ENCODE measurements around the gene TRANK1. TPM values are rescaled to one million over a fixed set of nuclear protein-coding genes. Genes with fewer than 3 reads are reported as not detected.
"Not testable (repeated sequence)": the region's sequence is repeated elsewhere in the genome, so short reads cannot be mapped to it uniquely, and the experiment has no call there.

Gene TRANK1
- total RNA-seq, 4 donors from 2014 or later = 8.7 to 12.6 (median 10.5) TPM

GRCh38 chr3:36941658-36942057 is 3.2 kb downstream of the TRANK1 start:
- peaks cover 0 to 3% (median 0%) of the 10 kb centered on the region in 4 donors for H3K9me3 ChIP-seq
- H3K4me1 ChIP-seq = peaks cover 0 to 33% (median 8%) of the 10 kb centered on the region in 4 donors

GRCh38 chr3:36941162-36941561 is 3.7 kb downstream of the TRANK1 start:
- peaks cover 0 to 33% (median 8%) of the 10 kb centered on the region in 4 donors for H3K4me1 ChIP-seq

More at GRCh38 chr3:36941658-36942057, 3.2 kb downstream of the TRANK1 start:
- DNase-seq (ENCODE audit: low spot score in 2 of 2) = no peak
- 62 to 66% methylated on average over 3 of the region's 3 CpGs for WGBS, 2 donors
- Histone ChIP-seq H3K27ac (no peak overlapping the region), H3K36me3 (no peaks in the 10 kb centered on the region), H3K4me3 (no peak overlapping the region), H3K27me3 (peaks cover 0 to 5% of the 10 kb centered on the region in 2 donors)
- no peak for TF ChIP-seq EP300 (IDR thresholded peaks at IDR 0.05)
- TF ChIP-seq POLR2A (IDR thresholded peaks at IDR 0.05) = no peak
- TF ChIP-seq CTCF (IDR thresholded peaks at IDR 0.05) = no peak

GRCh38 chr3:36937492-36937891 is 7.4 kb downstream of the TRANK1 start:
- Histone ChIP-seq H3K36me3 (no peaks in the 10 kb centered on the region), H3K27ac (no peak overlapping the region), H3K4me1 (peaks cover 0 to 18% (median 0%) of the 10 kb centered on the region in 4 donors), H3K27me3 (no peaks in the 10 kb centered on the region), H3K4me3 (no peak overlapping the region), H3K9me3 (no peaks in the 10 kb centered on the region)
- TF ChIP-seq EP300 (IDR thresholded peaks at IDR 0.05) = no peak
- no peak for TF ChIP-seq CTCF (IDR thresholded peaks at IDR 0.05)
- no peak for TF ChIP-seq POLR2A (IDR thresholded peaks at IDR 0.05)
- DNase-seq (ENCODE audit: low spot score in 2 of 2) = no peak
- WGBS, 2 donors = 89 to 95% methylated on average over 1 of the region's 1 CpG

More at GRCh38 chr3:36941162-36941561, 3.7 kb downstream of the TRANK1 start:
- no peaks in the 10 kb centered on the region for H3K36me3 ChIP-seq
- WGBS, 2 donors = 77 to 83% methylated on average over 2 of the region's 2 CpGs
- no peak for DNase-seq (ENCODE audit: low spot score in 2 of 2)
- no peaks in the 10 kb centered on the region for H3K9me3 ChIP-seq
- TF ChIP-seq EP300 (IDR thresholded peaks at IDR 0.05) (no peak), CTCF (IDR thresholded peaks at IDR 0.05) (no peak), POLR2A (IDR thresholded peaks at IDR 0.05) (no peak)
- H3K4me3 ChIP-seq = no peak overlapping the region
- no peak overlapping the region for H3K27ac ChIP-seq
- H3K27me3 ChIP-seq = peaks cover 0 to 5% of the 10 kb centered on the region in 2 donors

- no peak overlapping the region for H3K4me3 ChIP-seq
- no peaks in the 10 kb centered on the region for H3K36me3 ChIP-seq
- H3K27ac ChIP-seq = no peak overlapping the region
- H3K27me3 ChIP-seq = no peaks in the 10 kb centered on the region
- no peak for DNase-seq (ENCODE audit: low spot score in 2 of 2)
- no peak for TF ChIP-seq CTCF (IDR thresholded peaks at IDR 0.05)
- no peak for TF ChIP-seq POLR2A (IDR thresholded peaks at IDR 0.05)
- no peak for TF ChIP-seq EP300 (IDR thresholded peaks at IDR 0.05)
- H3K4me1 ChIP-seq = no peaks in the 10 kb centered on the region
- H3K9me3 ChIP-seq = no peaks in the 10 kb centered on the region
These were observed 11.1 kb downstream of the TRANK1 start for GRCh38 chr3:36933540-36934296.

GRCh38 chr3:36931424-36931823 is 13.4 kb downstream of the TRANK1 start:
- 94 to 95% methylated on average over 1 of the region's 1 CpG for WGBS, 2 donors

More at GRCh38 chr3:36931424-36931823, 13.4 kb downstream of the TRANK1 start:
- H3K36me3 ChIP-seq; H3K27me3 ChIP-seq; H3K4me3 ChIP-seq; H3K4me1 ChIP-seq; DNase-seq (ENCODE audit: low spot score in 2 of 2); H3K9me3 ChIP-seq; H3K27ac ChIP-seq: not testable (repeated sequence)
